Keratinocyte (primary cell): Measurements from ENCODE around the gene RERG. TPM values are rescaled to one million over a fixed set of nuclear protein-coding genes. Genes with fewer than 3 reads are reported as not detected.

Experiments
- DNase-seq: peaks from one replicate; pipeline ENCODE4 v3.0.0-alpha.2; 2011; ENCODE audit warnings: low read depth, missing footprints, low spot score
- FAIRE-seq: peaks from 2 replicates; lab custom pipeline; 2011; peaks lifted over from hg19 to GRCh38; lab: Jason Lieb, UNC
- H2AFZ ChIP-seq: 2 replicates; pipeline ENCODE4 v1.6.0; 2012; ENCODE audit warnings: low read length, control low read depth, inconsistent platforms; ENCODE audit not compliant: control insufficient read depth
- H3K27ac ChIP-seq: 2 replicates; pipeline ENCODE4 v1.5.1; 2011; ENCODE audit warnings: low read length; ENCODE audit not compliant: control insufficient read depth, insufficient read depth
- H3K27me3 ChIP-seq: 3 replicates; pipeline ENCODE4 v1.6.0; 2011; ENCODE audit warnings: low read length; ENCODE audit not compliant: control insufficient read depth, insufficient read depth; ENCODE audit errors: extremely low read depth
- H3K36me3 ChIP-seq, 2 experiments: 2 replicates in 1 of 2; 3 replicates in 1 of 2; pipeline ENCODE4 v1.5.1; 2011; ENCODE audit warnings: low read length in 2 of 2, mild to moderate bottlenecking in 1 of 2; ENCODE audit not compliant: control insufficient read depth in 2 of 2, insufficient read depth in 2 of 2; ENCODE audit errors: extremely low read depth in 1 of 2
- H3K4me1 ChIP-seq: 3 replicates; pipeline ENCODE4 v1.5.1; 2011; ENCODE audit warnings: low read length; ENCODE audit not compliant: control insufficient read depth, insufficient read depth; ENCODE audit errors: extremely low read depth
- H3K4me2 ChIP-seq: 3 replicates; pipeline ENCODE4 v1.6.0; 2011; ENCODE audit warnings: low read depth, low read length; ENCODE audit not compliant: control insufficient read depth, insufficient read depth; ENCODE audit errors: extremely low read depth
- H3K4me3 ChIP-seq, 3 experiments: fragments of 200-600 bp in 1 of 3; sonication (generic) in 1 of 3; 2 replicates in 2 of 3; 3 replicates in 1 of 3; pipeline ENCODE4 v1.5.1; 2011 to 2016; ENCODE audit warnings: low read length in 3 of 3, mild to moderate bottlenecking in 3 of 3, control low read depth in 2 of 3, inconsistent platforms in 1 of 3, low read depth in 1 of 3, mixed read lengths in 1 of 3, mixed run types in 1 of 3, moderate library complexity in 1 of 3; ENCODE audit not compliant: control insufficient read depth in 2 of 3, insufficient read depth in 2 of 3; ENCODE audit errors: extremely low read depth in 1 of 3
- H3K79me2 ChIP-seq: 2 replicates; pipeline ENCODE4 v1.6.0; 2012; ENCODE audit warnings: low read length; ENCODE audit not compliant: control insufficient read depth, insufficient read depth
- H3K9ac ChIP-seq: 3 replicates; pipeline ENCODE4 v1.6.0; 2011; ENCODE audit warnings: low read length; ENCODE audit not compliant: control insufficient read depth, insufficient read depth; ENCODE audit errors: extremely low read depth
- H3K9me1 ChIP-seq: 3 replicates; pipeline ENCODE4 v1.6.0; 2011; ENCODE audit warnings: low read length; ENCODE audit not compliant: control insufficient read depth, insufficient read depth; ENCODE audit errors: extremely low read depth
- H3K9me3 ChIP-seq: 2 replicates; pipeline ENCODE4 v1.5.1; 2012; ENCODE audit warnings: low read depth, low read length; ENCODE audit not compliant: control insufficient read depth
- H4K20me1 ChIP-seq: 3 replicates; pipeline ENCODE4 v1.6.0; 2011; ENCODE audit warnings: low read length; ENCODE audit not compliant: control insufficient read depth, insufficient read depth; ENCODE audit errors: extremely low read depth
- CTCF ChIP-seq, 3 experiments: IDR thresholded peaks in 1 of 3; conservative IDR thresholded peaks in 1 of 3; optimal IDR thresholded peaks in 1 of 3; 2 replicates in 2 of 3; 3 replicates in 1 of 3; pipeline versions ENCODE3 to v1.5.1; 2011; ENCODE audit warnings: low read length in 3 of 3, mild to moderate bottlenecking in 3 of 3, moderate library complexity in 2 of 3, control low read depth in 1 of 3, inconsistent platforms in 1 of 3; ENCODE audit not compliant: insufficient read depth in 2 of 3; ENCODE audit errors: extremely low read depth in 1 of 3
- EZH2 ChIP-seq: IDR thresholded peaks from one replicate; pipeline ENCODE4 v1.6.1; 2012; ENCODE audit warnings: inconsistent platforms, mild to moderate bottlenecking, low read length, moderate library complexity
- dilution Hi-C: fragments of 300-500 bp; cut with MboI; formaldehyde crosslinking; loops from one replicate; pipeline ENCODE4 v1.7.0; 2020; ENCODE audit warnings: low sequenced_read_pairs; ENCODE audit not compliant: extremely low pct_ligation_motif_present
- polyA plus RNA-seq, 5 experiments: library from polyadenylated mRNA; depleted of rRNA in 3 of 5; stranded (reverse) in 3 of 5; stranded (forward) in 1 of 5; unstranded in 1 of 5; fragments of >200 nt; gene quantifications; 1 replicate in 1 of 5; 2 replicates in 3 of 5; 3 replicates in 1 of 5; pipeline versions ENCODE4 v1.2.1 to v1.2.3, GENCODE V29; 2011 to 2012; ENCODE audit warnings: missing spikeins in 2 of 5, low read depth in 1 of 5, low replicate concordance in 1 of 5

RERG gene
- polyA plus RNA-seq, 1 donor (not counting 4 experiments of a cell fraction or from before 2014, with no cell fraction given) = not detected

GRCh38 chr12:15188127-15188526 lies 33.1 kb downstream of the RERG start:
- Histone ChIP-seq H3K27me3 (no peaks in the 10 kb centered on the region), H3K79me2 (no peaks in the 10 kb centered on the region), H3K9me1 (no peaks in the 10 kb centered on the region), H3K9me3 (no peaks in the 10 kb centered on the region), H3K36me3 (no peaks in the 10 kb centered on the region), H3K4me2 (no peak overlapping the region), H2AFZ (no peak overlapping the region), H4K20me1 (no peaks in the 10 kb centered on the region), H3K4me1 (no peaks in the 10 kb centered on the region), H3K9ac (no peak overlapping the region), H3K27ac (no peak overlapping the region), H3K4me3 (no peak overlapping the region)
- FAIRE-seq (no peak), DNase-seq (no peak)
- dilution Hi-C loops = no loop called here
- TF ChIP-seq EZH2 (no peak), CTCF (optimal IDR thresholded peaks at IDR 0.05 in 1 of 3, IDR thresholded peaks at IDR 0.05 in 1 of 3, conservative IDR thresholded peaks at IDR 0.05 in 1 of 3; ENCODE audit: extremely low read depth in 1 of 3, insufficient read depth in 2 of 3, low read length in 3 of 3) (no peak)

GRCh38 chr12:15186597-15186996 lies 34.6 kb downstream of the RERG start:
- Histone ChIP-seq H3K27me3 (no peaks in the 10 kb centered on the region), H3K9me1 (no peaks in the 10 kb centered on the region), H3K27ac (no peak overlapping the region), H2AFZ (no peak overlapping the region), H3K9ac (no peak overlapping the region), H3K36me3 (no peaks in the 10 kb centered on the region), H3K9me3 (no peaks in the 10 kb centered on the region), H4K20me1 (no peaks in the 10 kb centered on the region), H3K4me1 (no peaks in the 10 kb centered on the region), H3K79me2 (no peaks in the 10 kb centered on the region), H3K4me3 (no peak overlapping the region), H3K4me2 (no peak overlapping the region)
- dilution Hi-C loops = no loop called here
- TF ChIP-seq EZH2 (no peak), CTCF (optimal IDR thresholded peaks at IDR 0.05 in 1 of 3, IDR thresholded peaks at IDR 0.05 in 1 of 3, conservative IDR thresholded peaks at IDR 0.05 in 1 of 3; ENCODE audit: extremely low read depth in 1 of 3, insufficient read depth in 2 of 3, low read length in 3 of 3) (no peak)
- no peak for DNase-seq
- FAIRE-seq = no peak
